NCI-H2081 treated with DMSO at 0.1 percent for 48 hours (cell line): ENCODE measurements around the gene RGS3.
"Not testable (repeated sequence)": the region's sequence is repeated elsewhere in the genome, so short reads cannot be mapped to it uniquely, and the experiment has no call there.

Experiments
- DNase-seq: peaks from one replicate; lab custom pipeline; 2025; lab: John Stamatoyannopoulos, UW

RGS3 gene

DNA sequence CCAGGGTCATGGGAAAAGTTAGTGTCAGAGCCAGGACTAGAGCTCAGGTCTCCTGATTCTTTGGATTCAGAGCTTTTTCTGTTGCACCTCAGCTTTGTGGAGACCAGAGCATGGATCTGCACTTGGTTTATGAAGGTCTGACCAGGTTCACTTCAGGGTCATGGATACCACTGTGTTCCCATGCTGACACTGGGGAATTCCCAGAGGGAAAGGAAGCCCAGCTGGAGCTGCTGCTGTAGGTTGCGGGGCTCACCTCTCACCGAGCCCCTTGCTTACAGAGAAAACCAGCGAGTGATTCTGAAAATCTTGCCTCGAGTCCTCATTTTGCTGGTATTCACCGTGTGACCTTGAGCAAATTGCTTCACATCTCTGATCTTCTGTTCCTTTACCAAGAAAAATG lies 83.0 kb downstream of the RGS3 start:
- DNase-seq: no peak

DNA sequence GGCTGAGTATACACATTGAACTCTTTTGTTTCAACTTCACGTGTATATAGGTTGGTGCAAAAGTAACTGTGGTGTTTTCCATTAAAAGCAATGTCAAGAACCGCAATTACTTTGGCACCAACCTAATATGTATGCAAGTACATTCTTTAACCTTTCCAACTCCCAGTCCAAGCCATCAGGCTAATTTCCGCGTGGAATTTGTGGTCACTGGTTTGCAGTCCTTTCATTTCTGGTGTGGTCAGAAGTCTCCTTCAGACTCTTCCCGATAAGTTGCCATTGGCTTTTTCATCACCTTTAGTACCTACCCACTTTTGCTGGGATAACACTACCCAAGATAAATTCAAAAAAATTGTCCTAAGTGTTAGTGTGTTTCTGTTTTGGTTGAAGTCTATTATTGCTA lies 84.0 kb downstream of the RGS3 start:
- no peak for DNase-seq

DNA sequence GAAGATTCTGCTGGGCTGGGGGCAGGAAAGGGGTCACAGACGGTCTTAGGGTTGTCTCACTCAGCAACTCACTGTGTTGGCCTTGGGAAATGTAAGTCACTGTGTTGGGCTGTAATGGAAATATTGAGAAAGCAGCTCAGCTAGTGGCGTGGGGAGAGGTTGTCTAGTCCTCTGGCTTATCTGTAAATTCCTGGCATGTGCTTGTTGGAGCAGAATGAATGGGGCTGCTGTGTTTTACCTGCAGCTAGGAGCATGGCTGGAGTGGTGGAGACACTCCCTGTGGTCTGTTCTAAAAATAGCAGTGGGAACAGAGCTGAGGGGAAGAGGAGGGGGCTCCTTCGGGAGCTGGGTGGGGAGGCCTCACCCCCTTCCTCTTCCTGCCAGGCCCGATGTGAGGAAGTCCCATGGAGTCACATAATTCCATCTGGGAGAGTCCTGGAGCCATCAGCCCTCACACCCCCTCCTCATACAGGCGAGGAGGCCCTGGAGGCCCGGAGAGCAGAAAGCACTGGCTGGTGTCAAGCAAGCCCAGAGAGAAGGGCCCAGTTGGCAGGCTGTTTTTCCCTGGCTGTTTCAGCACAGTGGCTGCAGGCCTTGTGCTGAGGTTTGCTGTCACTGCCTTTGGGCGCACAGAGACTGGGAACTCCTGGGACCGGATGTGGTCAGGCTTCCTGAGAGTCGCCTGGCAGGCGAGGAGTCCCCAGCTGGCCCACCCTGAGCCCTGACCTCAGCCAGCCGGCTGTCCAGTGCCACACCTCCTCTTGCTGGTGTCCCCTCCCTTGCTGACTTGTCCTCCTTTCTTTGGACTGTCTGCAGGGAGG lies 84.9 kb downstream of the RGS3 start:
- no peak for DNase-seq

DNA sequence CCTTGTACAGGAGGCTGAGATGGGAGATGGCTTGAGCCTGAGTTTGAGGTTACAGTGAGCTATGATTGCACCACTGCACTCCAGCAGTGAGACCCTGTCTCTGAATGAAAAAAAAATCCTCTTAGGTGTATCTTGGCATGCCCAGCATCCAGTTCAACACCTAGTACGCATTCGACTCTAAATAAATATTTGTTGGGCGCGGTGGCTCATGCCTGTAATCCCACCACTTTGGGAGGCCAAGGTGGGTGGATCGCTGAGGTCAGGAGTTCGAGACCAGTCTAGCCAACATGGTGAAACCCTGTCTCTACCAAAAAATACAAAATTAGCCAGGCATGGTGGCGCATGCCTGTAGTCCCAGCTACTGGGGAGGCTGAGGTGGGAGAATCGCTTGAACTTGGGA lies 86.4 kb downstream of the RGS3 start:
- not testable (repeated sequence) for DNase-seq

DNA sequence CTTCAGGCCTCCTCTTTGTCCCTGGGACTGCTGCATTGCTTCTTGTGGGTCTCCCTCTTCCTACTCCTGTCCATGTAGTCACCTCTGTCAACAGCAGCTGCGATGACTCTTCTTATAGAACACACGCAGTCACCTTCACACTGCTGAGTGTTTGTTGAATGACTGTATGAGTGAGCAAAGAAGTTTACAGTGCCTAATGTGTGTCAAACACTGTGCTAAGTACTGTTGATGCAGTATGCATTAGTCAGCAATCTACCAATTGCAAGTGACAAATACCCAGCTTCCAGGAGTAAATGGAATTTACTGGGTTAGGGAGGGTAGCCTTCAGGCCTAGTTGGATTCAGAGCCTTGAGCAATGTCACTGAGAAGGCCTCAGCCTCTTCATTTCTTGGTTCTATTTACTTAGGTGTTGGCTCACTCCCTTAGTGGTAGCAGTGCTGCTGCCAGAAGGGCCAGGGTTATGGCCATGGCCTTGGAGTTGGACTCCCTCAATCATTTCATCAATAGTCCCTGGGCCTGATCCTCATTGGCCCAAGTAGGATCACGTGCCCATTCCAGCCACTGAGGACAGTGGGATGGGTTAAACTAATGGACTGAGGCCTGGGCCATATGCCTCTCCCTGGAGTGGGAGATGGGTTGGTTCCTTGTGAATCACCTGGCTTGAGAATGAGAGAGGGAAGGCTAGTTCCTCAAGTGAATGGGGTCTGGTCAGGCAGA lies 93.5 kb downstream of the RGS3 start:
- no peak for DNase-seq

DNA sequence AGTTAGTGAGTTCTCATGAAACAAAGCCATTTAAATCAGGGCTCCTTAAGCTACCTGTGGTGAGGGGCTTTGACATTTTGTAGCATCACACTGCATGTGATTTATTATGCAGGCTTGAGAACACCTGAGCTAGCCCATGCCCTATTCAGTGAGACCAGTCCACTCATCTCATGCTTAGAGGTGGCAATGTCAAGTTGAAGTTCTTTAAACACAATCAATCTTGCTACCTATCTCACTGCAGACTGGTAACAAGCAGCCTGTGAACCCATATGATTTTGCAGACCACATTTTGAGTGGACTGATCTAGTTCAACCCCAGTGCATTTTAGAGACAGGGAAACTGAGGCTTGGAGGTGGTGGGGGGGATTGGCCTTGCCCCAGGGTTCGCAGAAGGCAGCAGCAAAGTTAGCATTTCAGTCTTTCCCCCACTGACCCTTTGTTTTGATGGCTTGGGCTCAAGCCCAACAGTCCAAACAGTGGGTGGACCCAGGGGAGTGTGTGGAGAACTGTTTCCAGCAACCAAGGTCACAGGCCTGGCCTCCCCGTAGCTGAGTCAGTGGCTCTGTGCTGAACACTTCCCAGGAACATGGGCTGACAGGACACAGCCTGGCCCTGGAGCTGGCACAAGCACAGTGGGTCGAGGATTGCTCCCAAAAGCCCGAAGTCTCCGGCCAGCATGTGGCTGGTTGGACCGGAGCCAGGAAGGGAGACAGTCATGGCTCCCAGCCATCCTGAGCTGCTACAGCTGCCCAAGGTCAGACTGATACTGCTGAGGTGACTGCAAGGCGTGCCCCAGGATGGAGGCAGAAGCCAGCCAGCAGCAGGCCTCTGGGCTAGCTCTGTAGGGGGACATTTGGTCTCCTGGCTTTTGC lies 95.3 kb downstream of the RGS3 start:
- DNase-seq: no peak

DNA sequence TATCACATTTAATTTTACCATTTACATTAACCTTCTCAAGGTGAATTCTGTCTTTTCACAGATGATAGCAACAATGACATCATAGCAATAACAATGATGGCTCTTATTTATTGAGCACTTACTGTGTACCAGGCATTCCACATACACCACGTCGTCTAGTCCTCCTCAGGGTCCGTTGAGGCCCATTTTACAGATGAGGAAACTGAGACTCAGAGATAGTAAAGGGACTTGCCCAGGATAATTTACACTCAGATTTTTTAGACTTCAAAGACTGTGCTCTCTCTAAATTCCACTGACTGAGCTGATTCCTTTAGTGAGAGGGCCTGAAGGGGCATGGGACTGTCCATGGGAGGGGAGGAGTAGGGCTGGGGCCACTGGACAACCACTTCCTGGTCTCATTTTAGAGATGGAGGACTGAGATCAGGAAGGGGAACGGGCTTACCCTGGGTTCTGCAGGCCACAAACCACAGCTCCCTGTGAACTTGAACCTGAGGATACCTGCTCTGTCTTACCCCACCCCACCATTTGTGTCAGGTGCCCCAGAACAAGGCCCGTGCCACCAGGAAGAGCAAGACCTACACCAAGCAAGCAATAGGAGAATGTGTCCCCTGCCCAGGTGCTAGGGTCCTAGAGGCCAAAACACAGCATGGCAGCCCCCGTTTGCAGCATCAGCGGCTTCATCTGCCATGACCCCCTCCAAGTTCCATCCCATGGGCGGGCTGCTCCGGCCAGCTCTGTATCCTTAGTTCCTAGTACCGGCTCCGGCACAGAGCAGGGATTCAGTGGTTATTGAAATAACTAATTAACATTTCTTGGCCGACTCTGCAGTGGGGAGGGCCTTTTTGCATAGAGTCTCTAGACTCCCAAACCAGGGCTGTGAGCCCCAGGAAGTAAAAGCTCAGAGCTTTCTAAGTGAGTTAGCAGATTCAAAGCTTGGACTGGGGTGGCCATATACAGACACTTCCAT lies 96.6 kb downstream of the RGS3 start:
- no peak for DNase-seq

DNA sequence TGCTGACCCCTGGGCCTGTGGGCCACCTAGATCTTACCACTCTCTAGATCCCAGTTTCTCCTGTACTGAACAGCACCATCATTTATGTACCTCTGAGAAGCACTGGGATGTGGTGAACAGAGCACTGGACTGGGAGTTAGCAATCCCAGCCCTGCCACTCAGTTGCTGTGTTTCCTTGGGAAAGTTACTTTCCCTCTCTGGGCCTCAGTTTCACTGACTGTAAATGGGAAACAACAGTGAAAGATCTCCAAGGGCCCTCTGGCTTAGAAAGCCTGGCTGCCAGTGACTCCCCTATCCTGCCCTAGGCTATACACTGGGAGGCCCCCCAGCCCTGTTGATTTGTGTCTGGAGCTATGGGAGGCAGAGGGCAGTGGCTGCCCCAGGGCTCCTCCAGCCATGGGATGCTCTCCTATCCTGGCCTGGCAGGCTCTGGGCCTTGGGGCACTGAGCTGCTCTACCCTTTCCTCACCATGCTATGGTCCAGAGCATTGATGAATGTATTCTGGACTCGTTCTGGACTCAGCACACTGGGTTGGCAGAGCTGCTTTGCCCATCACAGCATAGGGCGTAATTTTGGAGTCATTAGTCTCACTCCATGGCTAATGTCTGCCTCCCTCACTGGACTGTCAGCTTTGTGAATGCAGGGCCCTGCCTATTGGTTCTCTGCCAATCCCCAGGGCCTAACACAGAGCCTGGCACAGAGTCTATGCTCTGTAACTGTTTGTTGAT lies 99.3 kb downstream of the RGS3 start:
- no peak for DNase-seq

DNA sequence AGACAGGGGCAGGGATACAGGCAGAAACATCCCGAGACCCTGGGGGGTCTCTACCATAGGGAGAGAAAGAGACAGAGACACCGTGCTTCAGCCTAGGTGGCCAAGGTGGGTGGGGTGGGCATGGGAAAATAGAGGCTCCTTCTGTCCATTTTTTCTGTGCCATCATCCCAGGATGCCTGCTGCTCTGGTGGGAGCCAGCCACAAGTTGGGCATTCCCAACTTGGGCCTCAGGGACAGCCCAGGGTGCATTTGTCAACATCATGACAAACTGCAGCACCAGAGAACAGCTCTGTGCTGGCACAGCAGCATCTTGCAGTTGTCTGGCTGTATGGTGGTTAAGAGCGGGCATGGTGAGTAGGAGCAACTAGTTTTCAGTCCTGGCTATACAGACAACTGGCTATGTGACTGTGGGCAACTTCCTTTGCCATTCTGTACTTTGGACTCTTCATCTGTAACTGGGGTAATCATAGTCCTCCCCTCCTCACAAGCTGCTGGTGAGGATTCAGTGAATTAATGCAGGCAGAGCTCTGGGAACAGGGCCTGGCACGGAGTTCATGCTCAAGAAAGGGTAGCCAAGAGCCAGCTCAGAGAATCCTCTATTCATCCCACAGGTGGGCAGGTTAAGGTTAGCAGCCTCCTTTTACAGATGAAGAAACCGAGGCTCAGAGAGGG lies 100.4 kb downstream of the RGS3 start:
- DNase-seq: no peak

DNA sequence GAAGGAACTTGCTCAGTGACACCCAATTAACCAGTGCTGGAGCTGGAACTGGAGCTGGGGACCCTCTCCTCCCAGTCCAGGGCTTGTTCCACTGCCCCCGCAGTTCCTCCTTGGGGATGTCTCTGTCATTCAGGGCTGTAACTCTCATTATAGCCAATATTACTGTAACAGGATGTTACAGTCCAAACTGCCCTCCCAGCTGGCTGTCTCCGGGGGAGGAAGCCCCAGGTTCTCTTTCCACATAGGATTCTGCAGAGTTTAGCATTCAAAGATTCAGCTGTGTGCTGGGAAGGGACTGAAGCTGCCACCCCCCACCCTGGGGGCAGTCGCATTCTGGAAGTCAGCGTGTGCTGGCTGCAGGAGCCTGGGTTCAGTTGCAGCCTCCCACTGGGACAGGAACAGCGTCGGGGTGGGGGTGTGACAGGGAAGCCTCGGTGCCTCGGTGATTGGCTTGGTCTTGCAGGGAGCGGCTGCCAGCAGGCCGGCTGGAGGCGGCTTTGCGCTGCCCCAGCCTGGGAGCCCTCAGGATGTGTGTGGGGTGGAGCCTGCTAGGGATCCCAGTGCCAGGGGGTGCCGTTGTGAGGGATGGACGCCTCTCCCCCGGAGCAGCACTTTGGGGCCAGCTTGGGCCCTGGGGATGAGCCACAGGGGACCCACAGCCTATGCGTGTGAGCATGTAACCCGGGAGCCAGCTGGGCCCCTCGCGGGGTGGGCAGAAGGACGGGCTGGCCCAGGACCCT lies 101.1 kb downstream of the RGS3 start:
- no peak for DNase-seq

DNA sequence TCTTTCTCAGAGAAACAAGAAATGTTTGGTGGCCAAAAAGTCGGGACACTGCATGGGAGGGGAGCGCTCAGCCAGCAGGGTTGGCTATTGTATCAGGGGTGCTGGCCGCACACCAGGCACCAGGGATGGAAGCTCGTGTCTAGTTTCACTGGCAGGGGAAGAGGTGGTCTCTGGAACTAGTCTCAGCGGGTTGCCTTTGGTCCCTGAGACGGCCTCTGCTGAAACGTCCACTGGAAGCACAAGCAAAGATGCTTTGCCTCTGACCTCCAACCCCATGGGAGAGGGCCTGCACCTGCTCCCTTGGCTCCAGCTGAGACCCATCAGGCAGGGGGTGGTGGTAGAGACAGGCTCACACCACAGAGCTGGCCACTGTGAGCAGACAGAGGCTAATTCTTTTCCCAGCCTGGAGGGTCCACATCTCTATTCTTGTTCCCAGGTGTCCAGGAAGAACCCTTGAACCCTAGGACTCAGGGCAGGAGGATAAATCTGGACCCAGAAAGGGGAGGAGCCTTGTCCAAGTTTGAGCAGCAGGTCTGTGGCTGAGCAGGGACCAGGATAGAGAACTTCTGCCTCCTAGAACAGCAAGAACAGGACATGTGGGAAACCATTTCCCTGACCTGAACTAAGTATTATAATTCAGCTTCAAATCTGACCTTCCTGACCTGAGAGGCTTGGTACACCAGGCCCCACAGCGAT lies 102.6 kb downstream of the RGS3 start:
- DNase-seq: no peak

DNA sequence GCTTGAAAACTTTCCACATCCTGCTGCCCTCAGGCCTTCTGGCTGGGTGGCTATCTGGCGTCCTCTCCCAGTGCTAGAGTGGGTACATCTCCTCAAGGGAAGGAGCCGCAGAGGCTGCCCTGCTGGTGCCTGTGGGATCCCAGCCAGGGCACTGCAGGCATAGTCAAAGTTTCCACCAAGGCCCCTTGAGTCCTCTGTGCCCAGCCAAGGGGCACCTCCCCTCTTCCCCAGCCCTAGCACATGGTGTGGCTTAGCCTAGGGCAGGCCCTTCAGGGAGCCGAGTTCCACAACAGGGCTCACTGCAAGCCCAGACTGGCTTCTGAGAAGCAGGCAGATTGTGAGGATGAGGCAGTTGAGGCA lies 103.2 kb downstream of the RGS3 start:
- no peak for DNase-seq

DNA sequence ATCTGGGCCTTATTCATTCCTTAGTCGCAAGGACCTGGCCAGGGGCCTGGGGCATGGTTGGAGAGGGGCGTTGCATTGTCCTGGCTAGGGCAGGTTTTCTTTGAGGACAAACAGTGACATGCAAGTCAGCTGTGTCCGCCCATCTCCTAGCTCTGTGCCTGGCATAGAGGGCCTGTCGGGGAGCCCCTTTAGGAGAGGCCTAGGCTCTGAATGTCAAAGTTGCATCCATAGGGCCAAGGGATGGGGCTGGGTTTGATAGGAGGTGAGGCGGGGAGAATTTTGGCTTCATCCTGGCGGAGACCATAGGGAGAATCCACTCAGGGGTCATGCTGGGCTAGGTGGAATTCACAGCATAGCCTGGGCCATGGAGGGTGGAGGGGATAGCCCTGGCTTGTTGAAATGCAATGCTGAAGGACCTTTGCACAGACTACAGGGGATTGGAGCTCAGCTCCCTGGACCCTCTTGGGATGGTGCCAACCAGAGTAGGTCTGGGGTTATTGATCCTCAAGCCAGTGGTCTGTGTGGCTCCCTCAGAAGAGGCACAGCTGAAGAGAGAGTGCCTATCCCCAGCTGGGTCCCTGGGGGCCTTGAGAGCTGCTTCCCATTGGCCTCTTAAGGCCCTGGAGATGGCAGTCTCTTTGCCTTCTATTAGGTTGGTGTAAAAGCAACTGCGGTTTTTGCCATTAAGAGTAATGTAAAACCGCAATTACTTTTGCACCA lies 104.0 kb downstream of the RGS3 start:
- DNase-seq: no peak

DNA sequence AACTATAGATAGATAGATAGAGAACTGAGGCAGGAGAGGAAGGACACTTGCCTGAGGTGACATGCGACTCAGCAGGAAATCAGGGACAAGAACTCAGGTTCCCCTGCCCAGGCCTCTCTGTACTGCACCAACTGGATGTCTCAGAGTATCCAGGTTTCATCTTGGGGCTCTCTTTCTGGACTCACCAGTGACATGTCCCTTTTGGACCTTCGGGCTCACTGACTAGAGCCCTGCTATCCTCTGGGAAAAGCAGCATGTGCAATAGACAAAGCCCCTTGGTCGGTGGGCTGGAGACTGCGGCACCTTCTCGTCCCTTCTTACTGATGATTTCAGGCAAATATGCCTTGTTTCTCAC lies 104.5 kb downstream of the RGS3 start:
- no peak for DNase-seq

DNA sequence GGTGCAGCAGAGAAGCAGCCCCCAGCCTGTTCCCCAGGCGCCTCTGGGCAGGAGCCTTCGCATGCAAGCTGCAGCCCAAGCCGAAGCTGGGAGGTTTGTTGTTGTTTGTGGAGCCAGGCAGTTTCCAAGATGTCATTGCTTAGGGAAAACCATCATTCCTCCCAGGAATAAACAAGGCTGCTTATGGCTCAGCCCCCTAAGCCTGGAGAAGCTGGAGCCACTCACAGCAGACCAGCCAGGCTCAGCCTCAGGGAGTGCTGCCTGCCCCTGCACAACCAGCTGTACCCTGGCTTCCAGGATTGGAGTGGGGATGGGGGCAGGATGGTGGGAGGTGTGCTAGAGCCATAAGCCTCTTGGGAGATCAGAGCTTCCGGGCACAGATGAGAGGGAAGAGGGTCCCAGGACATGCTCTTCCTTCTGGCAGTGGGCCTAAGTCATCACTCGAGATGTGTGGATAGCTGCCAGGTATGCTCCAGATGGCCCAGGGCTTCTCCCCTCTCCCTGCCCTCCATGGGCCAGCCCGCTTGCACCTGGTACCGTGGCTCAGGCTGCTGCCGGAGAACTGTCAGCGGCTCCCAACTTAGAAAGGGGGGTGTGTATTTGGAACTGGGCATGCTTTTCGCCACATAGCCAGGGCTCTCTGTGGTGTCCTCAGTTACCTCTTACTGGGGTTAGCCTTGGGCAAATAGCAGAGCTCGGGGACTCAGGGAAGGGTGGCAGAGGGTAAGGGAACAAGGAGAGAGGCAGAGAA lies 105.2 kb downstream of the RGS3 start:
- DNase-seq: no peak

DNA sequence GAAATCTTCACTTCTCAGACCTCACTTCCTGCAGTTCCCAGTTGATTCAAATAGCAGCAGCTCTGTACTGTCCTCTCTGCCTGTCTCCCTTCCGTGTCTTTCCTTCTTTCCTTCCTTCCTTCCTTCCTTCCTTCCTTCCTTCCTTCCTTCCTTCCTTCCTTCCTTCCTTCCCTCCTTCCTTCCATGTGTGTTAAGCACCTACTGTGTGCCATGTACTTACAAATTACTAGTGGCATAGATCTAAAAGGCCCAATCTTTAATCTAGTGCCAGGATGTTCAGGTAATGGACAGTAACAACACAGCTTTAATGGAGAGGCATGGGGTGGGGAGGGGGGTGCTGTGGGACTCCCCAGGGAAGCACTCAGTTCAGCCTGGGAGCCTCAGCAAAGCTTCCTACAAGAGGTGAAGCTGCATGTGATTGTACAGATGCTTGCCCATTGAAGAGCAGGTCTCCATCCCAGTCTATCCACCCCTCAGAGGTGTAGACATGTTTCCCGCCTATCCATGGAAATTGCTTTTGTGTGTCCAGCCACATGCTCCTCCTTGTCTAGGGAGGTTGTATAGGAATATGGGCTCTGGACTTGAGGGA lies 106.0 kb downstream of the RGS3 start:
- DNase-seq: no peak

DNA sequence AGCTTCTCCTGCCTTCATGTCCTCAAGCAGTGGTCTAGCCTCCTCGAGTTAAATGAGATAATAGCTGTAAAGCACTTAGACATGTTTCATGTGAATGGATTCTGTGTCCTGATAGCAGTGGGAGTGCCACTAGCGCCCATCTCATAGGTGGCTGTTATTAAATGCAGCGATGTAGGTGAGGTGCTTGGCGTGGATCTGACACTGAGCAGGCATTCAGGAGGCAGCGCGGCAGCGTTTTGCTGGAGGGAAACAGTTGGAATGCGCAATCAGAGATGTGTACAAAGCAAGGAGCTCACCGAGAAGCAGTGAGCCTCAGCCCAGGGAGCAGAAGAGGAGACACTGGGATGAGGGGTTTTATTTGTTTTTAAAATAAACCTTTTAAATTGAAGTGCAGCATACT lies 106.6 kb downstream of the RGS3 start:
- no peak for DNase-seq
